Naive thymus-derived CD8-positive, alpha-beta T cell (primary cell): ENCODE results near the gene MRPS6. TPM values are rescaled to one million over a fixed set of nuclear protein-coding genes. Genes with fewer than 3 reads are reported as not detected.

Source experiments
- ATAC-seq, 2 donors: fragments of 150-1000 bp; cut with Tn5 transposase in 1 of 2; sonication (Bioruptor Pico), chemical (Tn5 transposase) in 1 of 2; 1 replicate in 1 of 2; 2 replicates in 1 of 2; pipeline ENCODE4 v1.10.0; 2021; ENCODE audit warnings: mild to moderate bottlenecking in 2 of 2, moderate library complexity in 2 of 2
- POLR2A ChIA-PET: fragments of 350-600 bp; sonication (Branson Sonifier 250); formaldehyde crosslinking; loops from one replicate; lab custom pipeline; 2021; ENCODE audit warnings: antibody characterized with exemption; lab: Charles Lee
- DNase-seq, 10 donors: peaks; one replicate each; pipeline versions ENCODE4 v3.0.0 to v3.0.0-alpha.2; 2020 to 2022
- H3K27ac Mint-ChIP-seq, 10 donors: one replicate each; pipeline ENCODE4 v1.8.0; 2020 to 2022; ENCODE audit warnings: mild to moderate bottlenecking in 10 of 10, mixed read lengths in 10 of 10, moderate library complexity in 4 of 10, inconsistent platforms in 1 of 10
- H3K27me3 Mint-ChIP-seq, 5 donors: one replicate each; pipeline ENCODE4 v1.8.0; 2021 to 2022; ENCODE audit warnings: mixed read lengths in 5 of 5
- H3K36me3 Mint-ChIP-seq, 3 donors: one replicate each; pipeline ENCODE4 v1.8.0; 2020 to 2022; ENCODE audit warnings: mixed read lengths in 3 of 3, mild to moderate bottlenecking in 2 of 3, inconsistent platforms in 1 of 3
- H3K4me1 Mint-ChIP-seq, 4 donors: one replicate each; pipeline ENCODE4 v1.8.0; 2021 to 2022; ENCODE audit warnings: mixed read lengths in 4 of 4
- H3K4me3 Mint-ChIP-seq, 10 donors: one replicate each; pipeline ENCODE4 v1.8.0; 2020 to 2022; ENCODE audit warnings: mild to moderate bottlenecking in 10 of 10, mixed read lengths in 10 of 10, moderate library complexity in 6 of 10, inconsistent platforms in 1 of 10
- H3K9me3 Mint-ChIP-seq, 9 donors: one replicate each; pipeline ENCODE4 v1.8.0; 2020 to 2022; ENCODE audit warnings: mixed read lengths in 9 of 9, mild to moderate bottlenecking in 3 of 9, inconsistent platforms in 1 of 9, moderate library complexity in 1 of 9
- polyA plus RNA-seq, 3 donors: library from polyadenylated mRNA; unstranded; fragments of 300-500 nt; fragmentation: Illumina TruSeq; gene quantifications; one replicate each; pipeline ENCODE4 v1.2.3, GENCODE V29; 2021
- total RNA-seq, 8 experiments: library from RNA in 2 of 8; stranded (reverse) in 2 of 8; gene quantifications; one replicate each; pipeline ENCODE4 v1.2.3 and lab custom pipeline; 2021 to 2026

Gene MRPS6
- total and polyA plus RNA-seq, 5 experiments from 2014 or later, result 107 to 193 (median 170) TPM

DNA sequence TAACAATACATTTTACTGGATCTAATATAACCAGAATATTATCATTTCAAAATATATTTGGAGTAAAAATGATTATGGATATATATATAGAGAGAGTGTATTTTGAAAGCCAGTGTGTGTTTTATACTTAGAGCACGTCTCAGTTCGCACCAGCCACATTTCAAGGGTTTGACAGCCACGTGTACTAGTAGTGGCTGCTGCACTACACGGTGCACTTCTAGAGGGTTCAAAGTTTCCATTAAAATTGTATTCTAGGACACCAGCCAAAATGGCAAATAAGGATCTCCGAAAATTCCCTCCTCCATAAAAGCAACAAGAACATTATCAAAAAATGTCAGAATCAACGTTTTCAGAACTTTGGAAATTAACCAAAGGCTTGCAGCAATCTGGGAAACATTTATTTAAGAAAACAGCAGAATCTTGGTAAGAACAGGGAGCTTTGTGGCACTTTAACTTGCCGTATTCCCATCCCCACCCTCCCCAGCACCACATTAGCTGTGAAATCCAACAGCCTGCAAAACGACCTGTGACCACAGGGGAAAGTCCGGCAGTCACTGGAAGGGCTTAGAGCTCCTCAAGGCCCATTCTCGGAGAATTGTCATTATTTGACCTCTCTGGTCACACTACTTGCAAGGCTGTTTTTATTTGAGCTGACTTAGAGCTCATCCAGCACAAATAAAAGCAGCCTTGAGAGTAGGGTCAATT lies 33.5 kb upstream of the MRPS6 start:
- Mint-ChIP-seq H3K27ac (no peak overlapping the region), H3K27me3 (peaks cover 0 to 1% (median 0%) of the 10 kb centered on the region in 5 donors), H3K4me3 (no peak overlapping the region), H3K36me3 (peaks cover 0 to 4% (median 3%) of the 10 kb centered on the region in 3 donors), H3K4me1 (peaks cover 0 to 8% (median 3%) of the 10 kb centered on the region in 4 donors), H3K9me3 (peaks cover 0 to 3% (median 0%) of the 10 kb centered on the region in 9 donors)
- no peak for DNase-seq
- ATAC-seq, result no peak
- POLR2A ChIA-PET, result no interaction called here

DNA sequence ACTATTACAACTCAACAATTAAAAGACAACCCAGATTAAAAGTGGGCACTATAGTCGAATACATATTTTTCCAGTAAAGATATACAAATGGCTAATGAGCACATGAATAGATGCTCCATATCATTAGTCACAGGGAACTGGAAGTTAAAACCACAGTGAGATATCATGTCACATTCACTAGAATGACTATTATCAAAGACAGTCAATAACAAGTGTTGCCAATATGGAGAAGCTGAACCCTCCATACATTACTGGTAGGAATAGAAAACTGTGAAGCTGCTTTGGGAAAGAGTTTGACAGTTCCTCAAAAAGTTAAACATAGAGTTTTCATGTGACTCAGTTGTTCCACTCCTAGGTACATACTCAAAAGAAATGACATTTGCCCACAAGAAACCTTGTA lies 30.6 kb upstream of the MRPS6 start:
- Mint-ChIP-seq H3K27me3 (peaks cover 0 to 1% (median 0%) of the 10 kb centered on the region in 5 donors), H3K4me3 (no peak overlapping the region), H3K27ac (no peak overlapping the region), H3K9me3 (no peaks in the 10 kb centered on the region), H3K36me3 (peaks cover 0 to 3% (median 0%) of the 10 kb centered on the region in 3 donors), H3K4me1 (peaks cover 0 to 5% (median under 1%) of the 10 kb centered on the region in 4 donors)
- DNase-seq (no peak), ATAC-seq (no peak)
- POLR2A ChIA-PET, result no interaction called here

DNA sequence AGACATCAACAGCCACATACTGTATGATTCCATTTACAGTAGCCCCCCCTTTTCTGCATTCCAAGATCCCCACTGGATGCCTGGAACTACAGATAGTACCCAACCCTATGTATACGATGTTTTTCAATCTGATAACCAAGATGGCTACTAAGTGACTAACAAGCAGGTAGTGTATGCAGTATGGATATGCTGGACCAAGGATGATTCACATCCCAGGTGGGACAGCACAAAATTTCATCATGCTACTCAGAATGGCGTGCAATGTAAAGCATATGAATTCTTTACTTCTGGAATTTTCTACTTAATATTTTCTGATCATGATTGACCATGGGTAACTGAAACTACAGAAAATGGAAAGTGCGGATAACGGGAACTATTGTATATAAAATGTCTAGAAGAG lies 30.0 kb upstream of the MRPS6 start:
- Mint-ChIP-seq H3K27me3 (peaks cover 0 to 1% (median 0%) of the 10 kb centered on the region in 5 donors), H3K9me3 (no peaks in the 10 kb centered on the region), H3K4me1 (peaks cover 0 to 5% (median under 1%) of the 10 kb centered on the region in 4 donors), H3K36me3 (peaks cover 0 to under 1% (median 0%) of the 10 kb centered on the region in 3 donors), H3K27ac (no peak overlapping the region), H3K4me3 (no peak overlapping the region)
- ATAC-seq, result no peak
- no peak for DNase-seq
- POLR2A ChIA-PET, result no interaction called here

DNA sequence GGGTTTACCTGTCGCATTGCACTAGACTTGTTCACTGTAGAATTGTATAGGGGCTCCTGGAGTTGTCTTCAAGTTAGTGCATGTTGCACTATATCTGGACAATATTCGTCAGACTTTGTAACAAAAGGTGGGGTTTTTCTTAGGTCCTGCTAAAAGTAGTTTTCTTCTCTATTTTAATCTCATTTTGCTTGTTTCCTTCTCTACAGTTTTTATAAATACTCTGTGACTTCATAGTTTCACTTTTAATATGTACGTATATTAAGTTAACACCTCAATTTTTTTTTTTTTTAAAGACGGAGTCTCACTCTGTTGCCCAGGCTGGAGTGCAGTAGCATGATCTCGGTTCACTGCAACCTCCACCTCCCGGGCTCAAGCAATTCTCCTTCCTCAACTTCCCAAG lies 26.5 kb upstream of the MRPS6 start:
- Mint-ChIP-seq H3K27ac (no peak overlapping the region), H3K36me3 (no peaks in the 10 kb centered on the region), H3K9me3 (no peaks in the 10 kb centered on the region), H3K4me1 (peaks cover 0 to 5% (median under 1%) of the 10 kb centered on the region in 4 donors), H3K27me3 (no peaks in the 10 kb centered on the region), H3K4me3 (peak overlapping the region in 5 of 10 donors; percentile 5 to 58 (median 19))
- DNase-seq (no peak), ATAC-seq (no peak)
- POLR2A ChIA-PET, result no interaction called here

DNA sequence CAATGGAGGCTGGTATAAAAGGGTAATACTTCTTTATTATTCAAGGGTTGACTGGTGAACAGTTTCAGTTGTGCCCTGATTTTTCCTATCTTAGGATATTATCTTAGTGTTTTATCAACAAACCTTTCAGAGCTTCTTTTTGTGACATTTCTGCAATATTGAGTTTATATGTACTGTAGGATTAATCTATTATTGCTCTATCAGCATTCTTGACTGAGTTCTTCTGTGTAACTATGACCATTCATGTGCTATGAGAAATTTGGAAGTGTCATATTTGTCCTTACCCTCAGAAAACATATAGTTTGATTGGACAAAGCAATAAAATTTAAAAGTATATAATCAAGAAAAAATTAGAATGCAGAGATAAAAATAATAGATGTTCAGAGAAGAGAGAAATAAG lies 25.5 kb upstream of the MRPS6 start:
- Mint-ChIP-seq H3K27ac (no peak overlapping the region), H3K9me3 (no peaks in the 10 kb centered on the region), H3K36me3 (no peaks in the 10 kb centered on the region), H3K4me3 (no peak overlapping the region), H3K27me3 (no peaks in the 10 kb centered on the region), H3K4me1 (peaks cover 0 to 5% (median under 1%) of the 10 kb centered on the region in 4 donors)
- DNase-seq, result no peak
- no peak for ATAC-seq
- POLR2A ChIA-PET, result no interaction called here

DNA sequence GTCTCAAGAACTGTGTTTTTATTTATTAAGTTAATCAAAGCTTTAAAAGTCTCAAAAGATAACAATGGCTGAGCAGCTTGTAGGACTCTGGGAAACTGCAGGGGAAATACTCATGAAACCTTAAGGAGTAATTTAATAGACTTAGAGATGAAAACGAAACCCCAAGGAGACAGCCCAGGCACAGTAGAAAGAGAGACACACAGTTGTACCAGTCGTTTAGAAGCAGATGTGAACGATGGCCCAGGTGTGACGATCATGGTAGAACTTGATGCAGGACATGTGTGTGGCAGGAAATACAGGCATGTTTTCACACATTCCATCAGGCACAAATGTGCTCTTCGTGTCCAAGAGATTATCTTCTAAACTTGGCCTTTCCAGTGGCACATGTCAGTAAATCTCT lies 21.2 kb upstream of the MRPS6 start:
- ATAC-seq, result no peak
- Mint-ChIP-seq H3K4me1 (peaks cover 0 to 3% (median 0%) of the 10 kb centered on the region in 4 donors), H3K36me3 (no peaks in the 10 kb centered on the region), H3K27ac (peak overlapping the region in 1 of 10 donors; percentile 77), H3K9me3 (no peaks in the 10 kb centered on the region), H3K4me3 (no peak overlapping the region), H3K27me3 (no peaks in the 10 kb centered on the region)
- POLR2A ChIA-PET, result interaction anchor here (0.7 to 1.1 kb wide), 2 partner anchors 17 to 104 kb away, joined by 3 to 4 read pairs; no protein-coding TSS in a partner anchor
- no peak for DNase-seq

DNA sequence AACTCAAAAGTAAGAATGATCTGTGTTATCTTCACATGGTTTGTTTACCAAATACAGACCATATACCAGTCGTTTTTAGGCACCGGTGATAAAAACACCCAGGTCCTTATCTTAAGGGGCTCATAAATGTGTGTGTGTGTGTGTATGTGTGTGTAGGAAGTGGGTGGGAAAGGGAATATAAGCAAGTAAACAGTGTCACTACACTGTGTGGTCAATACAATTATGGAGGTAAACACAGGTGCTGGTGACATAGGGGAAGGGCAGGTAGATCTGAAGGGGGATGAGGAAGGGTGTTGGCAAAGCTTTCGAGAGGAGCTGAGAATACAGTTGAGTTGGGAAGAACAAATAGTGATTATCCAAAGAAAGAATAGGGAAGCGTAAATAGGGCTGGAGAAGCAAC lies 19.1 kb upstream of the MRPS6 start:
- DNase-seq, result no peak
- H3K27me3 Mint-ChIP-seq, result no peaks in the 10 kb centered on the region
- no peak for ATAC-seq
- H3K4me3 Mint-ChIP-seq, result no peak overlapping the region
- POLR2A ChIA-PET, result no interaction called here
- H3K9me3 Mint-ChIP-seq, result no peaks in the 10 kb centered on the region
- H3K36me3 Mint-ChIP-seq, result no peaks in the 10 kb centered on the region
- H3K27ac Mint-ChIP-seq, result no peak overlapping the region
- peaks cover 0 to 3% (median 0%) of the 10 kb centered on the region in 4 donors for H3K4me1 Mint-ChIP-seq

DNA sequence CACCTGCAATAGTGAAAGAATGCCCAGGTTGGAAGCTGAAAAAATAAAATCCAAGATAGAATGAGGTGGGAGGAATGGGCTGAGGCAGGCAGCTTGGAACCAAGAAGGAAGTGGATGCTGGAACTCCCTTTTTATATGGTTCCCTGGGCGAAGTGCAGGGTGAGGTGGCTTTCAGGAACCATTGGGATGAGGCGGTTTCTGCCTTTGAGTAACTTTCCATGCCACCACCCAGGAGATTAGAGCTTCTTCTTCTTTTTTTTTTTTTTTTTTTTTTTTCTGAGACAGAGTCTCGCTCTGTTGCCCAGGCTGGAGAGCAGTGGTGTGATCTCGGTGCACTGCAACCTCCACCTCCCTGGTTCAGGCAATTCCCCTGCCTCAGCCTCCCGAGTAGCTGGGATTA lies 17.8 kb upstream of the MRPS6 start:
- no peak for DNase-seq
- Mint-ChIP-seq H3K27me3 (no peaks in the 10 kb centered on the region), H3K9me3 (no peaks in the 10 kb centered on the region), H3K4me1 (peaks cover 0 to 3% (median 1%) of the 10 kb centered on the region in 4 donors), H3K4me3 (no peak overlapping the region), H3K36me3 (no peaks in the 10 kb centered on the region), H3K27ac (peak overlapping the region in 1 of 10 donors; percentile 87)
- POLR2A ChIA-PET, result interaction anchor here (0.6 to 1.2 kb wide), 3 partner anchors 17 to 58 kb away, joined by 3 to 4 read pairs (median 3); no protein-coding TSS in a partner anchor
- no peak for ATAC-seq

DNA sequence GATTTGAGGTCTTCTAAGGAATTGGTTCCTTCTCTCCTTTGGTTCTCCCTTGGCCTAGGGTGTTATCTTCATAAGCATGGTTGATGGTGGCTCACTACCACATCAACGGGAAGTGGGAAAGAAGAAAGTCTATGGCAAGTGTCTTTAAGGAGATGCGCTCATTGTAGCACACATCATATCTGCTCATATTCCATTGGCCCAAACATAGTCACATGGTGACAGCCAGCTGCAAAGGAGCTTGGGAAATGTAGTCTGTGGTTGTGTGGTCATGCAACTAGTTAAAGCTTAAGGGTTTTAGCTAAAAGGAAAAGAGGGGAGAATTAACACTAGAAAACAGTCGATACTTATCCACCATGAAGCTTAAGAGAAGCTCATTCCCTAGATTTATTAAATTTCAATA lies 11.4 kb upstream of the MRPS6 start:
- POLR2A ChIA-PET, result interaction anchor here (1.3 kb wide), 1 partner anchor 112 kb away, joined by 4 read pairs; no protein-coding TSS in a partner anchor
- ATAC-seq (no peak), DNase-seq (no peak)
- no peak overlapping the region for H3K4me3 Mint-ChIP-seq
- H3K27ac Mint-ChIP-seq, result no peak overlapping the region
- H3K36me3 Mint-ChIP-seq, result no peaks in the 10 kb centered on the region
- H3K4me1 Mint-ChIP-seq, result peaks cover 0 to 2% (median 0%) of the 10 kb centered on the region in 4 donors
- no peaks in the 10 kb centered on the region for H3K27me3 Mint-ChIP-seq
- peaks cover 0 to 4% (median 0%) of the 10 kb centered on the region in 9 donors for H3K9me3 Mint-ChIP-seq

DNA sequence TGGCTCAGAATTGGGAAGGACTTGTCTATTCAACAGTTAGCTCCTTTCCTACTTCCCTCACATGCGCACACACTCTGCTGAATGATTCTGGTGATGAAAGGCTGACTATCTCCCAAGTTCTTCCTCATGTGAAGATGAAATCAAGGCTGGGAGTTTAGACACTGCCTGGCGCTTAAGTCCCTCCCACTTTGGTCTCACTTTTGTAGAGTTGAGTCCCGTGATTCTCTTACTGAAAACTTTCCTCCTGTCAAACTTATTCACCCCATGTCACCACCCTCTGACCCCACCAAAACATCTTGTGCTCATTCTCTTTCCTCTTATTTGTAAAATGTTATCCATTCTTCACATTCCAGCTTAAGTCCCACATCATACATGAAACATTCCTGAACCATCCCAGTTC lies 8.4 kb upstream of the MRPS6 start:
- Mint-ChIP-seq H3K4me3 (no peak overlapping the region), H3K9me3 (peaks cover 0 to 4% (median 0%) of the 10 kb centered on the region in 9 donors), H3K27me3 (no peaks in the 10 kb centered on the region), H3K27ac (no peak overlapping the region), H3K4me1 (no peaks in the 10 kb centered on the region), H3K36me3 (no peaks in the 10 kb centered on the region)
- DNase-seq, result no peak
- ATAC-seq, result no peak
- POLR2A ChIA-PET, result interaction anchor here (1.9 kb wide), 1 partner anchor 9 kb away, joined by 5 read pairs; the partner anchor contains the start of genes MRPS6 and SLC5A3

DNA sequence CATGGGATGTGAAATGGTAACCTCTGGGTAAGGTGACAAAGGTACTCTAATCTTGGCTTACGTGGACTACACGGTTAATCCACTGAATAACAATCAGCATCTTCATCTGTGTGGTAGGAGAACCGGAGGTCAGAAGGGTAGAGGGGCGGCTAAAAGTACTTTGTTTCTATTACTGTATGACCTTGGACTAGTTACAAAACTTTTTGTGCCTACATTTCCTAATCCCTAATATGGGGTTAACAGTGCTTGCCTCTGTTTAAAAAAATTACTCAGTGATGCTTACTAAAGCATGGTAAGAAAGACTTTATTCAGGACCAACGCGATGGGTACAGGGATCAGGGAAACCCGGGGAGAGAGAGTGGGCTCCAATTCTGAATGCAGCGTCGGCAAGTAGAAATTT lies 1.7 kb upstream of the MRPS6 start:
- Mint-ChIP-seq H3K4me3 (peak overlapping the region; percentile 80 to 94 (median 89)), H3K27ac (peak overlapping the region; percentile 75 to 96 (median 90)), H3K36me3 (peaks cover 0 to 5% (median 0%) of the 10 kb centered on the region in 3 donors), H3K27me3 (no peaks in the 10 kb centered on the region), H3K4me1 (peaks cover 27 to 38% (median 30%) of the 10 kb centered on the region in 4 donors), H3K9me3 (no peaks in the 10 kb centered on the region)
- POLR2A ChIA-PET, result interaction anchor here (1.1 to 6.2 kb wide), 4 partner anchors 16 to 140 kb away, joined by 3 to 71 read pairs (median 14); no protein-coding TSS in a partner anchor
- no peak for DNase-seq
- ATAC-seq, result no peak

DNA sequence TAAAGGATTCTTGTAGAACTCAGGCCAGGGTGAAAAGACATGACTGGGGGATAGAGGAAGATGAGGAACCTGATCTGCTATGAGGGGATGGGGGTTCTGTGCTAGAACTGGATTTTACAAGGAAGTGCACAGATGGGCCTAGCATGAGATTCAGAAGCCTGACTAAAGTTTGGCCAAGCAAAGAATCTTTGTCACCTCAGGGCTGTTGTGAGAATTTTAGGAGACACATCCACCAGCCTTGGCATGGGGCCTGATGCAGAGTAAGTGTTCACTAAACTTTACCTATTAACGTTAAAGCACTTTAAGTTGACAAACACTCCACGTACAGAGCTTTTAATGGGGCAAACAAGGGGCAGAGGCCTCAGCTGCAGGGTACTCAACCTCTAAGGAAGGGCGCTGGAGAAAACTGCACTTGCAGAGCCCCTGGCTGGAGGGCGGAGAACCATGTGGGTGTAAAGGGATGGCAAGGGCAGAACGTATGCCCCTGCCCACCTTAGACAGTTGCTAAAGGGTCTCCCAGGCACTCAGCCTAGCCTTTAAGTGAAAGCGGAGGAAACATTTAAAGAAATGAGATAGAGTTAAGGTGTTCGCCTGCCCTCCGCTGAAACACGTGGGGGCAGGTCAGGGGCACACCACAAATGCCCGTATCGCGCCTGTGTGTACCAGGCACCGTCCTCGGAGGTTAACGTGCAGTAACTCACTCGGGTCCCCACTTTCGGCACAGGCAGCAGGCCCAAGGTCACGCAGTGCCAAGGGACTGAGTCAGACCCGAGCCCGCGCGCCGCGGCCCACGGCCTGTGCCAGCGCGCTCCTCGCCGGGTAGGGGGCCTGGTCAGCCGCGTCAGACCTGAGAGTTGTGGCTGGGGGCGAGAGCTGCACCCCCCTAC lies 990 bp upstream of the MRPS6 start:
- POLR2A ChIA-PET, result interaction anchor here (0.5 to 6.2 kb wide), 13 partner anchors 8 to 148 kb away, joined by 3 to 71 read pairs (median 5); no protein-coding TSS in a partner anchor
- Mint-ChIP-seq H3K4me1 (peaks cover 33 to 45% (median 36%) of the 10 kb centered on the region in 4 donors), H3K4me3 (peak overlapping the region; percentile 80 to 94 (median 89)), H3K27ac (peak overlapping the region; percentile 75 to 96 (median 90)), H3K27me3 (no peaks in the 10 kb centered on the region), H3K36me3 (peaks cover 0 to 5% (median 0%) of the 10 kb centered on the region in 3 donors), H3K9me3 (no peaks in the 10 kb centered on the region)
- ATAC-seq (peak; percentile 4 to 31), DNase-seq (peak in 6 of 10 donors; percentile 2 to 37 (median 23))
